Measurements from ENCODE around the gene HCST.

DNA sequence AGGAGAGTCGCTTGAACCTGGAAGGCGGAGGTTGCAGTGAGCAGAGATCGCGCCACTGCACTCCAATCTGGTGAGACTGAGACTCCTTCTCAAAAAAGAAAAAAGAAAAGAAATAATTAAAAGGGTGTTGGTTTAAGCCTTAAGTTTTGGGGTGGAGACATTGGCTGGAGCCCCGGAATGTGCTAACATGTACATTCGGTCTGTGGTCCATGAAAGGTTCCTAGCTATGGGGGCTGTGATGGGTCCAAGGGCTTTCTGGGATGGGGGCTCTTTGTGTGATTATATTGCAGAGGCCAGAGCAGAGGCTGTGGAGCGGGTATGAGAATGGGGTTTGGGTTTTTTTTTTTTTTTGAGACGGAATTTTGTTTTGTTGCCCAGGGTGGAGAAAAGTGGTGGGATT, 16.4 kb upstream of the HCST start:
- TF ChIP-seq, protein P1, sequence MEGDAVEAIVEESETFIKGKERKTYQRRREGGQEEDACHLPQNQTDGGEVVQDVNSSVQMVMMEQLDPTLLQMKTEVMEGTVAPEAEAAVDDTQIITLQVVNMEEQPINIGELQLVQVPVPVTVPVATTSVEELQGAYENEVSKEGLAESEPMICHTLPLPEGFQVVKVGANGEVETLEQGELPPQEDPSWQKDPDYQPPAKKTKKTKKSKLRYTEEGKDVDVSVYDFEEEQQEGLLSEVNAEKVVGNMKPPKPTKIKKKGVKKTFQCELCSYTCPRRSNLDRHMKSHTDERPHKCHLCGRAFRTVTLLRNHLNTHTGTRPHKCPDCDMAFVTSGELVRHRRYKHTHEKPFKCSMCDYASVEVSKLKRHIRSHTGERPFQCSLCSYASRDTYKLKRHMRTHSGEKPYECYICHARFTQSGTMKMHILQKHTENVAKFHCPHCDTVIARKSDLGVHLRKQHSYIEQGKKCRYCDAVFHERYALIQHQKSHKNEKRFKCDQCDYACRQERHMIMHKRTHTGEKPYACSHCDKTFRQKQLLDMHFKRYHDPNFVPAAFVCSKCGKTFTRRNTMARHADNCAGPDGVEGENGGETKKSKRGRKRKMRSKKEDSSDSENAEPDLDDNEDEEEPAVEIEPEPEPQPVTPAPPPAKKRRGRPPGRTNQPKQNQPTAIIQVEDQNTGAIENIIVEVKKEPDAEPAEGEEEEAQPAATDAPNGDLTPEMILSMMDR (IDR thresholded peaks at IDR 0.05): no peak
- no peak for TF ChIP-seq POLR2A (IDR thresholded peaks at IDR 0.05)
- no peak for TF ChIP-seq EP300 (IDR thresholded peaks at IDR 0.05)
- no peak for TF ChIP-seq POLR2AphosphoS5 (IDR thresholded peaks at IDR 0.05)
